ELF-1 (cell line): ENCODE measurements around the gene POFUT1.
A peak's percentile ranks its signal among the peaks of the same experiment; 100 is the strongest.
"Not testable (repeated sequence)": the region's sequence is repeated elsewhere in the genome, so short reads cannot be mapped to it uniquely, and the experiment has no call there.

Source experiments
- DNase-seq: peaks from one replicate; pipeline ENCODE4 v3.0.0-alpha.2; 2016; ENCODE audit warnings: low read depth, low spot score

The POFUT1 gene

DNA sequence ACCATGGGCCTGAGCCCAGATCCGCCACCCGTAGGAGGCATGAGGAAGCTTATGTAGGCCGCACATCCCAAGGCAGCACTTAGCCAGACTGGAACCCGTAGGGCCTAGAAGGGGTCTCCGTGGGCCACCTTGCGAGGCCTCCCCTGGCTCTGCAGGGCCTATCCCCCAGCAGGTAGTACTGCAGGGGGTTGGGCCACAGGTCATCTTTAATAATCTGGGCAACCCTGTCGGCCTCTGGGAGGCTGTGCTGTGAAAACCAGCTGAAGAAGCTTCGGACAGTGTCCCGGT is 18.6 kb upstream of the POFUT1 start:
- DNase-seq = no peak

DNA sequence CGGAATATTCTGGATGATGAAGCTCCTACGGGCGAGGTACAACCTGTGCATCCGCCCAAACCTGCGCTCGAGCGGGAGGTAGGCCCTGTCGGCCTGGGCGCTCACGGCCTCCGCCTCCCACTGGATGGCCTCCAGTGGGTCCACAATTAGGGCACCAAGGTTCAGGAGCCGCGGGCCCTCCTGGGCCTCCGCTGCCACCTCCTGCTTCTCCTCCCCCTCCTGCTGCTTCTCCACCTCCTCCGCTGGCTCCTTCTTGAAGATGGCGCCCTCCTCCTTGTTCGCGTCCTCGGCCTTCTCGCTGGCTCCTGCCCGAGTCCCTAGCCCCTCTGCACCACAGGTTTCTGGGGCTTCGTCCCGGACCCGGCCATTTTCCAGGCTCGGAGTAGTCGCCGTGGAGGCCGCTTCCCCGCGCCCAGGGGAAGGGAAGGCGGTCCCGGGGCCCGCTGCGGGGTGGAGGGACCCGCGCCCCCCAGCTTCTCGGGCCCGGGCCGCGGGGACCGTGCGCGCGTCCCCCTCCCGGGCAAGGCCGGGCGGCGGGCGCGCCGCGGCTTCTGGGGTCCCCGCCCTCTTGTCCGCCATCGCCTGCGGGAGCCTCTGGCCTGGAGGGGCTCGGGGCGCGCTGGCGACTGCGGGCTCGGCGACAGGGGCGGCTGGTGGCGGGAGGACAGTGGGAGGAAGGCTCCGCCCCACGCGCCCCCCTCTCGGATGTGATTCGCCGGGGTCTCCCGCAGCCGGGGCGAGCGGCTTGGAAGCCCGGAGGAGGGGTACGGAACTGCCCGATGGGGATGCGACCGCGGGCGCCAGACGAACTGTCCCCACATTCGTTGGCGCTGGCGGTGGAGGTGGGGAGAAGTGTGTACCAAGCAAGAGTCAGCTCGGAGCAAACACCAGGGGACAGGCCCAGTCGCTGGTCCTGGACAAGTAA is 17.7 kb upstream of the POFUT1 start:
- peak; percentile 45 for DNase-seq

DNA sequence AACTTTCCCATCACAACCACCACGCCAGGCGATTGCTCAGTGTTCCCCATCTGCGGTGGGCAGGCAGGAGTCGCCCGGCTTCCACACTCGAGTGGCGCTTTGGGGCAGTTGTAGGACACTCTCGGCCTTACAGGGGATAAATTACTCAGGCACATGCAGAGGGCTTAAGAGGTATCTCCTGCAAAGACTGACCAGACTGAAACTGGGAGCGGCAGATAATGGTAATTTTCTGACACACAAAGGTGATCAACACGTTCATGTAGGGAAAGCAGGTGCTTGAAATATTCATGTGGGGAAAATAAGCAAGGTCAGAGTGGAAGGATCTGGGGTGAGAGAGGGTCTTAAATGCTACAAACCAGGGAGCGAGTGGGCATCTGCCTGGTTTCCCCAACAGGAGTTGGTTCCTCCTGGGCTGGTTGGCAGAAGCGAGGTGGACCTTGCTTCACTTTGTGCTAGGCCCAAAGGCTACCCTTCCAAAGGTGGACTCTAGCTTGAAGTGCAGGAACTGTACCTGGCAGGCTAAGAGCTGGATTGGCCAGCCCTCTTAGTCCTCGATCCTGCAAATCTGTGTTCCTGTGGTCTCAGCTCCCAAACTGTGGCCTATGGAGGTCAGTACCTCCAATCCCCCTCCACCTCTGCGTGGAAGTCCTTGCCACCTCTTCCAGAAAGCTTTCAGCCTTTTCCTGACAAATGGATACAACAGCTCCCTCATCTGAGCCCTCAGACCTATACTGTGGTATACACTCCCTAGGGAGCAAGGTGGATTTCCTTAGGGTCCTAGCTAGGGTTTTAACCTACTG is 16.9 kb upstream of the POFUT1 start:
- DNase-seq = peak; percentile 53

DNA sequence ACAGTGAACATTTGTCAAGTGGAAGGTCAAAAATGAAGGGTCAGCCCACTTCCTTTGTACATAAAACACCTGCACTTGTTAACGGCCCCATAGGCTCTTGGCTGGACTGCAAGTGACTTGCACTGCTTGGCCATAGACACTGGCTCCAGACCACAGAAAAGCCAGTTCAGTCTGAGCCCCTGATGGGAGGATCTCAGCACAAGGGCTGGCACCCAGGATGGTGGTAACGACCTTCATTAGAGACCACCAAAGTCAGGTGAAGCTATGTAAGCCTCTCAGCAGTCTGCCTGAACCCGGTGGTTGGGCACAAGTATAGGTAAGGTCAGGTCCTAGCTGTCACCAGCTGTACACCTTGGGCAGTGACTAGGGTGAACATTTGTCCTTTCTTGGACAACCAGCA is 16.3 kb upstream of the POFUT1 start:
- no peak for DNase-seq

DNA sequence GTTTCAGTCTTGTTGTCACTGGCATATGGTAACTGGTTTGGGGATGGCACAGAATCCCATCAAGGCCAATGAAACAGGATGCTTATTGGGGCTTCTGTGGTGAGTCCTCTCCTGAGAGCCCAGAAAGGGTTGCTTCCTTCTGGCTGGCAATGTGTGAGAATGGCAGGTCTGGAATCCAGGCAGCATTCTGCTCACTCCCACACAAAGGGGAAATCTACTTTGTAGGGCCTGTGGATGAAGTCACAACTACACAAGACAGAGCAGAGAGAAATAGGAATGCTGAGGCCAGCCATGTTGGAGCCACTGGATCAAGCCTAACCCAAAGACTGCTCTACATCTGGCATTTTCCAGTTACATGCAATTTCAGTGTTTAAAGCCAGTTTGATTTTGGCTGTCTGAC is 15.8 kb upstream of the POFUT1 start:
- DNase-seq = no peak

DNA sequence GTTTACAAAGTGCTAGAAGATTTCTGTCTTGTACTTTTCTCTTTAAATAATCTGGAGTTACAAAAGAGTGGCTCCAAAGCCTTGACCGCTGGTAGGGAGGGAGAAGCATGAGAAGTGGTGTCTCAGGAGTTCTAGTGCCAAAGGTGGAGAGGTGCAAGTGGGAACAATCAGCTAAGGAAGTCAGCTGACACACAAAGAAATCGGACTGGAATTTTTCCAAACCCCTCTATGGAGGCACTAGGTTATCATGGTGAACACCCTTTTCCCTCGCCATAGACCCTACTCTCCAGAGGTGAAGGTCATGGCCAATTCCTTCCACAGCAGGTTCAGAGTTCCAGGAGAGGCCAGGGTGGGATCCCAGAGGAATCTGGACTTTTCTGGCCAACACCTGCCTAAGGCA is 15.0 kb upstream of the POFUT1 start:
- DNase-seq = no peak

DNA sequence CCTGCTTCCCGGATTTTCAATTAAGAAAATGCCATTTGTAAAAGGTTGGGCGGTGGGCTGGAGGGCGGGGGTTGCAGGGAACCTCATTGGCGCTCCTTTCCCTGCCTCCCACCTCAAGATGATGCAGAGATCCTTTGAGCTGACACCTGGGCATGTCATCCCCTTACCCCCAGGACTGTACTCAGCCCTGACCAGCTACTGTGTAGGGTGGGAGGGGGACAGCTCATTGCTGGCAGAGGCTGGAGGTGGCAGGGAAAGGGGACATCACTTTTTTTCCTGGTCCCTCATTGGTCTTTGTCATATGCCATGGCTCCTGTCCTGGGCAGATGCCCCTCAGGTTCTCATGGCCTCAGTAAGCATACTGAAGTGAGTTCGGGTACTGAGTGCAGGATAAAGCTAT is 14.3 kb upstream of the POFUT1 start:
- not testable (repeated sequence) for DNase-seq

DNA sequence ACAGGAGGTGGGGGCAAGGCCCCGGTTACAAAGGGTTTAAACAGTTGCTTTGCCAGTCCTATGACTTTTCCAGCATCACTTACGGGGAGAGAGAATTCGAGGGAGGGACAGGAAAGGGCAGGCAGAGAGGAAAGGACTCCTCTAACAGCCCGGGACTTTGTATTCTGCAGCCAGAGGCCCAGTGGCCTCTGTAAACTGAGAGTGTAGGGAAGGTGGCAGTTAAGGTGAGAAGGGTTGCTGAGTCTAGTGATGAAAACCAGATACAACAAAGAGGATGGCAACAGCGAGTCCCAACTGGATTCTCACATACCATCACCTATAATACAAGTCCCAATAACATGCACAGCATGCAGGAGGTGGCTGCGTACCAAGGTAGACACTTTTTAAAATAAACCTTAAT is 13.7 kb upstream of the POFUT1 start:
- DNase-seq = no peak

DNA sequence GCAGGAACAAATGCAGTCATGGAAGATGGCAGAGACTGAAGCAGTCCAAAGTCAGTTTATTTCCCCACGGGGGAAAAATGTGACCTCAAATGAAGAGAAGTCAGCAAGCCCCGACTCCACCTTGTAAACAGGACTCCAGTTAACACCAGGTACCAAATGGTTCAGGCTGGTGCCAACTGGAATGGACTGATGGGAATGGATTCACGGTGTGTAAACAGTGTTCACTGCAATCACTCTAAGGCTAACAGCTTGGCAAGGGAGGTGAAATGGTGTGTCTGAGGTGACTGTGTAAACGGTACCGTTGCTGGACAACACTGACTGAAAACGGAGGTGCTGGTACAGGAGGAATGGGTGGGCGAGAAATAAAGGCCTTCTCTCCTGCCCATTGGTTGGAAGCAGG is 12.1 kb upstream of the POFUT1 start:
- no peak for DNase-seq

DNA sequence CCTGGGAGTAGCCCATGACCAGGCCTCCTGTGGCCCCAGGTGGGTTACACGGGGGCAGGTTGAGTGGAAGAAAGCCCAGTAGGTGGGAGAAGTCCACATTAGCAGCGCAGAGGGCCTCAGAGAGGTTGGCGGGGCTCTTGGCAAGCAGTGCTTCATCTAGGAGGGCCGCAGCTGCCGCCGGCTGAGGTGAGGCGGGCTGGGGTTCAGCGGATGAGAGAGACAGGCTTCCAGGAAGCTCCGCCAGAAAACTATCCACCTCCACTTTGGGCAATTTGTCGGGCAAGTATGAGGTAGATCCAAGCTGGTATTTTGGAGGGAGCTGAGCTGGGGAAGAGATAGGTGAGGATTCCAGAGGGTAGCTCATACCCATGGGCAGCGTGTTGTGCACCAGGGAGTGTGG is 11.1 kb upstream of the POFUT1 start:
- not testable (repeated sequence) for DNase-seq

DNA sequence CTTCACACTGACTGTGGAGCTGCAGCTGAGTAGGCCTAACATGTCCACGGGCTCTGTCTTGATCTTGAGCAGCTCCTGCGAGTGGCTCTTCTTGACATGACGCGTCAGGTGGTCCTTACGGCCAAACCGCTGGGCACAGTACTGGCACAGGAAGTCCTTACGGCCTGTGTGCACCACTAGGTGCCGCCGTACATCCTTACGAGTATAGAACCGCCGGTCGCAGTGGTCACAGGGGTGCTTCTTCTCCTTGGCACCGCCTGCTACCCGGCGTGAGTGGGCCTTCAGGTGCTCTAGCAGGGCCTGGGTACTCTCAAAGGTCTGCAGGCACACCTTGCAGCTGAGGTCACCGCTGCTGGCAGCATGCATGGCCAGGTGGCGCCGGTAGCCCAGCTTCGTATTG is 10.5 kb upstream of the POFUT1 start:
- DNase-seq = not testable (repeated sequence)

DNA sequence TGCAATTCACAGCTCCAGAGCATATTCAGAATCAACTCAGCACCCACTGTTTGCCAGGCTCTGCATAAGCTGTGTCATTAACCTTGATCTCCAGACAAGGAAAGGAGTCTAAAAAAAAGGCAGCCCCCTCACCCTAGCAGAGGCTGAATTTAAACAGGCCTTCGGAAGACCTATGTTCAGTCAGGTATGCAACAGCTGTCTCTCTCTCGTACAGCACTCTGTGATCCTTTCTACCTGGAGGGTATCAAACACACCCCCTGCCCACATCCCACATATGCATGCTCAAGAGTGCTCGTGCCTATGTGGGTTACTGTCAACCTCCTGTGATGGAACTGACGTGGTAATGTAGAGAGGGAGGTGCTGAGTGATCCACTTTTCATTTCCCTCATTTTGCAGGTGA is 8.7 kb upstream of the POFUT1 start:
- DNase-seq = no peak

DNA sequence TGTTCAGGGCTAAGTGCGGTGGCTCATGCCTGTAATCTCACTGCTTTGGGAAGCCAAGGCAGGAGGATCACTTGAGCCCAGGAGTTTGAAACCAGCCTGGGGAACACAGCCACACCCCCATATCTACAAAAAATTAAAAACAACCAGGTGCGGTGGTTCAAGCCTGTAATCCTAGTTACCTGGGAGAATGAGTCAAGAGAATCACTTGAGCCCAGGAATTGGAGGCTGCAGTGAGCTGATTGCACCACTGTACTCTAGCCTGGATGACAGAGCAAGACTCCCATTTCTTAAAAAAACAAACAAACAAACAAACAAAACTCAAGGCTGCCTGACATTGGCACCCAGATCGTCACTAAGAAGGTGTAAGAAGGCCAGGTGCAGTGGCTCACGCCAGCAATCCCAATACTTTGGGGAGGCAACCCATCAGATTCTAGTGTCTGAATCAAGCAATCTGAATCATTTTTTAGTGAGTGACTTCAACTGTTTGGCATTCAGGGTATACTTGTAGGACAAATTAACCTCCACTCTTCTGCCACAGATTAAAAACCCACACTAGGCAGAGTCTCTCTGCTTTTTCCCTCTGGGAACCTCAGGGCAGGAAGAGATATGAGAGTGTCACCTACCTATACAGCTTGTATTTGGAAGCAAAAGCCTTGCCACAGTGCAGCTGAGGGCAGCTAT is 6.2 kb upstream of the POFUT1 start:
- DNase-seq = no peak

DNA sequence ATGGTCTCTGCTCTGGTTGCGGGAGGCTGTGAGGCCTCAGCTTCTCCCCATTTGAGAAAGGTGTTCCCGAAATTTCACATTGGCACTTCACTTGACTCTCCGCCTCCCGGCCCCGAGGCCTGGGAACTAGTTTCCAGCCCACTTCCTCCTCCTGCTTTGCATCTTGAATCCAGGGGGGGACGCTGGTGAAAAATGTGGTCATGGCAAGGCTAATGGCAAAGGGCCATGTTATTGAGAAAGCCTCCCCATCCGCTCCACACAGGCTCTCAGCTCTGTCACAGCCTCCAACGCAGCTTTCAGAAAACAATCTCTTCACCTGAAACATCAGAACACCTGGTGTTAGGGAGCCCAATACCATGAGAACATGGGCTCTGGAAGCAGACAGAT is 5.7 kb upstream of the POFUT1 start:
- no peak for DNase-seq

DNA sequence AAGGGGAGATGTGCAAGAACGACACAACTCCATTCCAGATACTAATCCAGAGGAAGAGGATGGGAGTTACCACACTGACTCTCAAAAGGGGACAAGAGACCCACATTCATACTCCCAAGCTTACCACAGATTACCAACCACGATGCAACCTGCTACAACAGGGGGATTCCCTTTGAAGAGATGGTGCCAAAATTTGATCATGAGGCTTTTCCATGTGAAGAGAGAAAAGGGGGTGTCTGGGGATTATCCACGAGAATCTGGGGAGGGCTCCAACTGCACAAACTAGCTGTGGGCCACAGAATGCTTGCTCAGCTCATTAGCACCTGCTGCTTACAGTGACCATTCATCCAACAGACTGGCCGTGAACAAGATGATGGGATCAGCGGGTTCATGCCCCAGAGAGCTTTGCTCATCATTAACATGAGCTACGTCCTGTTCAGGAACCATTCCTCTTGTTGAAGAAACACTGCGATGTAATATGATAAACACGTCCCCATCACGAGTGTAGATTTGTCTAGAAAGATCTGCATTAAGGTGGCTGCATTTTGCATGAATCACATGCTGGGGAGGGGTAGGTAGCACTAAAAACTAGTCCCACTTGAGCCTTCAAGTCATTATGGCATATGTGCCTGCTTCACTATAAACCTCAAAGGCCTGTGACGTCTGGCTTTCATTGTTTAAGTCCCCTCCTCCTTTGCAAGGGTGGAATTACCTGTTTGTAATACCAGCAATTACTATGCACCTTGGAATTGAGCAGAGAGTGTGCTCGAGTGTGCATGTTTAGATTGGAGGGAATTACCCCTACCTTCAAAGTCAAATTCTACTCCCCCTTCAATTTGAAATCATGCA is 4.1 kb upstream of the POFUT1 start:
- no peak for DNase-seq

DNA sequence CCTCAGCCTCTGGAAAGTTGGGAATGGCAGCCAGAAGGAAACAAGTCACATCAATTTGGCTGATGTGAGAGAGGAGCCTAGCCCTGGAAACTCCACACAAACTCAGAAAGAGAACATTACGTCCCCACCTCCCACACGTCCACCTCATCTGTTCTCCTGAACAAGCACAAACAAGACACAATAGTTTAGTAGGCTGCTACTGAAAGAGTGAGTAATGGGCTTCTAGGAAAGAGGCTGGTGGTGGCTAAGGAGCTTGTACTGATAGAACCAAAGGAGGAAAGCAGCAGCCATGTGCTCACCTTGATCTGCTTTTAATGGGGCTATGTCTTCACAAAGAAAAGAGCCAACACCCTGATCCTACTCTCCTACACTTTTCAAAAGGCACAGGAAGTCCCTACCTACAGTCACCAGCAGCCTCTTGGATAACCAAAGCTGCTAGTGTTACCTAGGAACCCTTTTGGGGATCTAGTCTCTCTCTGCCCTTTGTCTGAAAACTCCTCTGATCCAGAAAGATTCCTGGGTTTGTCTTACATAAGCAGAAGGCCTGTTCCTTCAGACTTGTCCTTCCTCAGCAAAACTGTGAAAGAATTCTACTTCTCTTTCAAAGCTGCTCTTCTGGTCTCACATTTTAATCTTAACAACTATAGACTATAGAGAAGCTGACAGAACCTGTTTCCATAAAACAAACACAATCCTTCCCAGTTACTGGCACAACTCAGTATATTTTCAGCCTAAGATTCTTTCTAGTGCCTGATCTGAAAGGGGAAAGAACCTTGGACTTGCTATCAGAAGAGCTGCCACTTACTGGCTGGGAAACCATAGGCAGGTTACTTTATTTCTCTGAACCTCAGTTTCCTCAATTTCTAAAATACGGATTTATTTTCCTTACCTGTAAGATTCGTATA is 3.2 kb upstream of the POFUT1 start:
- DNase-seq = no peak

DNA sequence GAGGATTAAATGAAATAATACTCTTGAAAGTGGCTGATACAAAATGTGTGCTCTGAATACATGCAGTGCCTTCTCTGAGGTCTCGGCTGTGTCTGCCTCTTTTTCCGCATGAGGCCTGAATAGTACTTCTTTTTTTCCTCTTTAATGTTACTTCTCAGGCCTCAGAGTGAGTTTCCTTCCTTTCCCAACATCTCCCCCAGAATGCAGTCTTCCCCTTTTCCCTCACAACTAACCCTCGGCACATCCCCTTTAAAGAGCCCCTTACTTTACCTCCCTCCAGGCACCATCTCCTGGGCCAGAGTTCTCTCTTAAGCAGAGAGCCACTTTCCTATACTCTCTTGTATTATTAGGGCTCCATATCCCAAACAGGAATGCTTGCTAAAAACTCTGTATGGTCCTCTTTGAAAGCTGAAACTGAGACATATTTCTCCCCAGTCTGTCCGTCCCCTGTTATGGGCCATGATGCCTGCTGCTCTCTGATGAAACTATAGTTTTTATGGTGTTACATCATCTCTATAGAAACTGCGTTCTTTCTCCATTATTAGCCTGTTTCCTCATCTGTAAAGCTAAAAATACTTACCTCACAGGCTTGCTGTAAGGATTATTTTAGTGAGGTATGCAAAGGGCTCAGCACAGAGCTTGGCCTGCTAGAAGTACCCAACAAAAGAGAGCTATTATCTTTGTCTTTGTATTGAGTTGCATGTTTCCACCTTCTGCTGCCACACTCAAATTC is 2.4 kb upstream of the POFUT1 start:
- DNase-seq = no peak

DNA sequence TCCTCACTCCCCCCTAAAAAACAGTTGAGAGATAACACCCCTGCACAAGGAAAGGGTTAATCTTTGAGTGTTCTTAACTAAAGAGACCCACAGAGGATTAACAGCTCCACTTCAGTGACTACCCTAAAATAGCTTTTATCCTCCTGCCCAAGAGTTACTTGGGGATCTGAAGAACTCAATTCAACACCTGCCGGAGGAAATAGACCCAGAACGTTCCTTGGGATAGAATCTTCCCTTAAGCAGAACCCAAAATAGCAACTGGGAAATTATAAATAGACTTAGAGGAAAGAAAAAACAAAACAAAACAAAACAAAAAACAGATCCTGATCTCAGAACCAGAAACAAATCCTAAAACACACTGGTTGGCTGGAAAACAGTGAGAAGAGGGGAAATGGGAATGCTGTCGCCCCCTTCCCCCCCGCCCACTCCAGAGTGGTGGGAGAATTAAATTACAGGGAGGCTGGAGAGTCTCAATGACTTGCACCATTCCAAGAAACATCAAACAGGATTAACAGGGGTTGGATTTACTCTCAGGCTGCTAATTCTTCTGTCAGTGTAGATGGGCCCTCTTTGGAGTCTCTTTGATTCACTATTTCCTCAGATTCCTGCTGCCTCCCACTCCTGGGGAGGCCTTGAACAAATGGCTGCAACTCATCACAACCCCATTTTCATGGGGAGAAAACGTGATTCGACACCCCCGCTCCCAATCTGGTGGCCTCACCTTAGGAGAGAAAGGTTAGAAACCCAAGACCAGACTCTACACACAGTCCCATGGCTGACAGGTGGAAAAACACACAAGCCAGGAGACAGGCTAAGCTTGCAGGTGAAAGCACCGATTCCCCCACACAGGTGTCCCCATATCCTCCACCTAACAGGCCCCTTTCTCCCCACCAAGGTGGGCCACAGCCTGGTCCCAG is 1.6 kb upstream of the POFUT1 start:
- DNase-seq = no peak
